Measurements from ENCODE around the gene NUP58. TPM values are rescaled to one million over a fixed set of nuclear protein-coding genes. Genes with fewer than 3 reads are reported as not detected.

NUP58 gene
- total RNA-seq, 4 donors from 2014 or later, result 35.8 to 68.0 (median 52.6) TPM

DNA sequence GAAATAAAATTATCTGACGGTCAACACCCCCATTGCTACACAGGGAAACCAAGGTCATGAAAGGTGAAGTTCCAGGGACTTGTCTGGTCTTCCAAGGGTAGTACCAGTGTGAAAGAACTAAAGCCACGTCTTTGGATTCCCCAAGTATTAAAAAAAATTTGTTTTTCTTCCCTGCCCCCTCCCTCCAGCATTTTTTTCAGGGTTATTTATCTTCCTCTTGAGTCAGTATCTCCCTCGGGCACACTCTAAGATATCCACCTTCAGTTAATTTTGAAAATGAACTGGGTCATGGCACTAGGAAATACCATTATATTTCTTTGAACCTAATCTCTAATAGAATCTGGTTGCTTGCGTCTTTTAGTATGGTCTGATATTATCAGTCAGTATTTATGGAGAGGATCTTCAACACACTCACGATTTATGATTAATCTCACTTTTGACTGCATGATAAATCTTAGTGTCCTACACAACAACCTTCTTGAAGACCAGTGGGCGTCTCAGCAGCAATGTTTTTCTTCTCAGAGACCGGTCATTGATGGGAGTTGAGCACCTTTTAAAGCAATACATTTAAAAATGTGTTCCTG lies 79.4 kb downstream of the NUP58 start:
- no peak for DNase-seq (ENCODE audit: low spot score)
- ATAC-seq (ENCODE audit: low FRiP score), result no peak
- TF ChIP-seq, protein P1, sequence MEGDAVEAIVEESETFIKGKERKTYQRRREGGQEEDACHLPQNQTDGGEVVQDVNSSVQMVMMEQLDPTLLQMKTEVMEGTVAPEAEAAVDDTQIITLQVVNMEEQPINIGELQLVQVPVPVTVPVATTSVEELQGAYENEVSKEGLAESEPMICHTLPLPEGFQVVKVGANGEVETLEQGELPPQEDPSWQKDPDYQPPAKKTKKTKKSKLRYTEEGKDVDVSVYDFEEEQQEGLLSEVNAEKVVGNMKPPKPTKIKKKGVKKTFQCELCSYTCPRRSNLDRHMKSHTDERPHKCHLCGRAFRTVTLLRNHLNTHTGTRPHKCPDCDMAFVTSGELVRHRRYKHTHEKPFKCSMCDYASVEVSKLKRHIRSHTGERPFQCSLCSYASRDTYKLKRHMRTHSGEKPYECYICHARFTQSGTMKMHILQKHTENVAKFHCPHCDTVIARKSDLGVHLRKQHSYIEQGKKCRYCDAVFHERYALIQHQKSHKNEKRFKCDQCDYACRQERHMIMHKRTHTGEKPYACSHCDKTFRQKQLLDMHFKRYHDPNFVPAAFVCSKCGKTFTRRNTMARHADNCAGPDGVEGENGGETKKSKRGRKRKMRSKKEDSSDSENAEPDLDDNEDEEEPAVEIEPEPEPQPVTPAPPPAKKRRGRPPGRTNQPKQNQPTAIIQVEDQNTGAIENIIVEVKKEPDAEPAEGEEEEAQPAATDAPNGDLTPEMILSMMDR (IDR thresholded peaks at IDR 0.05), result no peak

DNA sequence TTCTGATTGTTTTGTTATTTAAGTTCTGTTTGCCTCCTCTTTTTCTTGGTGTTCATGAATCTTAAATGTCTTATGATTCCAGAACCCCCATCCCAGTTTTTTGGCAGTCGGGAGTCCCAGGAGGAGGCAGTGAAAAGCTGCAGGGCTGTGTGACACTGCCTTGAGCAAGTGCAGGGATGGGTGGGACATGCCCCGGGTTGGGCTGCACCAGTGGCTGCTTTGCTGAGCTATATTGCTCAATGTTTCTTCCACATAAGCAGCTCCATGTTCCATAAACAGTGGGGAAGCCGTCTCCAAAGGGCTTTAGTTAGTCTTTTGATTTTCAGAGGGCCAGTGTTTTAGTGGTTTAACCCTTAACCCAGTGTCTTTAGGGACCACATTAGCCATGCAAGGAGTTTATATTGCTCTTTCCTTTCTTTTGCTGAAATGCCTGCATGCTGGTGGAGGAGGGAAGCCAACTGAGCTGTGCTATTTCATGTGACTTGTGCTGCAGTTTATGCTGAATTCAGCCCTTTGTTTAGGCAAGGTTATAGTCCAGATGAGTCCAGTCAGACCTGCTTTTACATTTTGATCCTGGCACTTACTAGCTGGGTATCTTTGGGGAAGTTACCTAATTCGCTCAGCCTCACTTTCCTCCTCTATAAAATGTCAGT lies 83.5 kb downstream of the NUP58 start:
- DNase-seq (ENCODE audit: low spot score) (no peak), ATAC-seq (ENCODE audit: low FRiP score) (no peak)
- TF ChIP-seq, protein P1 (IDR thresholded peaks at IDR 0.05), result no peak

DNA sequence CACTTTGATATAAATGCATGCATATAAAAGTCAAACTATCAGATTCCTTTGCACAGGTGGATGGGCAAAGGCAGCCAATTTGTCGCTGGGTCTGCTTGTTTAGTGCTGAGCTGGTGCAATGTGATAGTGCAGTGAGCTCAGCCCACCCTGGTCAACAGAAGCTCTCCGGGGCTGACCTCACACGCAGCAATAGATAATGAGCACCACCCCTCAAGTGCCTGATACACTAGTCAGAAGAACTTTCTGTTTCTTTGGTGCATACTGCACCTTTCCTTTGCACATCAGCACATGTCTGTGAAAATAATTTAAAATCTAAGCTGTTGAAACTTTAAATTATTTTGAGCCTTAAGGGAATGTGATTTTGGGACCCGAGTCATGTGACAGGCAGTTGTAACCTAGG lies 90.5 kb downstream of the NUP58 start:
- DNase-seq (ENCODE audit: low spot score) (no peak), ATAC-seq (ENCODE audit: low FRiP score) (no peak)
- TF ChIP-seq, protein P1 (IDR thresholded peaks at IDR 0.05), result no peak

Other genes with a start within 250 kb of the NUP58 start
- under 1 TPM in 1 of 4 donors, not detected in 3; 0.09 TPM for gene PABPC3, start 205.5 kb upstream of the NUP58 start, total RNA-seq
- under 1 TPM in 2 of 4 donors, not detected in 2; 0.09 to 0.95 TPM for gene AMER2, start 129.3 kb upstream of the NUP58 start, total RNA-seq
- 10 to 100 TPM; 15.3 to 20.5 (median 17.8) TPM for gene MTMR6, start 14.1 kb upstream of the NUP58 start, total RNA-seq
- under 1 TPM in 2 of 4 donors, not detected in 2; 0.16 to 0.19 TPM for gene ATP8A2, start 70.3 kb downstream of the NUP58 start, total RNA-seq

Data from omental fat pad (tissue), 4 donors.